ENCODE data around the gene TMPRSS3.
"Not testable (repeated sequence)": the region's sequence is repeated elsewhere in the genome, so short reads cannot be mapped to it uniquely, and the experiment has no call there.

Gene TMPRSS3

DNA sequence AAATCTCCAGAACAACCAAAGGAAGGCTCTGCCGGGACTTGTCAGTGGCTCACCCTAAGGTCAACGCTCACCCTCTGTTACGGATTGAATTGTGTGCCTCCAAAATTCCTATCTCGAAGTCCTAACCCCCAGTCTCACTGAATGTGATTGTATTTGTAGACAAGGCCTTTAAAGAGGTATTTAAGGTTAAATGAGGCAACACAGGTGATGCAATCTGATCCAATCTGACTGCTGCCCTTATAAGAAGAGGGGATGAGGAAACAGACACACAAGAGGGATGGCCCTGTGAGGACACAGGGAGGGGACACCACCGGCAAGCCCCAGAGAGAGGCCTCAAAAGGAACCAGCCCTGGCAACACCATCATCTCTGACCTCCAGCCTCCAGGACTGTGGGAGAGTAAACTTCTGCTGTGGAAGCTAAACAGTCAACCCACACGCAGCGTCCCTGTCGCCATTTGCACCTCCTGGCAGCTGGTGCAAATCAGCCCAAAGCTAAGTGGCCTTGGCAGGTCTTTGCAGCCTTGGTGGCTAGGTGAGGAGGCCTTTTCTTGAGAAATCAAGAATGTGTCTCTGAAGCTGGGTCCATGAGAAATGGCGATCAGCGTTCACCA, 32.1 kb upstream of the TMPRSS3 start:
- DNase-seq (ENCODE audit: low spot score) = no peak

DNA sequence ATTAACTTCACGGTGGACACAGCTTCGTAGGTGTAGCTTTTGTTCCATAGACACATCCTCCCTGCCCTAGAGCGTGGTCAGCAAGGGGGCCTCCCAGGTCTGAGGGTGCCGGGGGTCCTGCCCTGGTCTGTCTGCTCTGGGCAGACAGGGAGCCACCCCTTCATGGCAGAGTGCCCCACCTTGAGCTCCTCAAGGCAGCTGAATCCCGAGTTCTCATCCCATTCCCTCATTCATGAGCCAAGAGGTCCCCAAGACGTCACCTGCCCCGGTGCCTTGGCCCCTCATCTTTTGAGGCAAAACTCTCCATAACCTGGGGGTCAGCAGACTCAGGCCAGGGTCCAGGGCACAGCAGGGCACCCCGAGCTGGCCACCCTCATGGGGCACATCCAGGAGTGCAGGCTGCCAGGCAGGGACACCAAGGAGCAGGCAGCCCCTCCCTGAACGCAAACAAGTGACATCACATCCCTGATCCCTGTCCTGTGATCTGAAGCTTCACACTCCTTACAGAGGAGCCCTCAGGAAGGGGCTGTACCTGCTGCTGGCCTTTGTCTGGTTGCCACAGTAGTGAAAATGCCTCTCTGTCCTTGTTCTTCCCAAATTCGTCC, 31.1 kb upstream of the TMPRSS3 start:
- DNase-seq (ENCODE audit: low spot score) = no peak

GRCh38 chr21:42426424-42426823, 30.6 kb upstream of the TMPRSS3 start:
- DNase-seq (ENCODE audit: low spot score) = no peak

GRCh38 chr21:42425591-42425990, 29.7 kb upstream of the TMPRSS3 start:
- no peak for DNase-seq (ENCODE audit: low spot score)

- no peak for DNase-seq (ENCODE audit: low spot score)
Observed at GRCh38 chr21:42424914-42425541, 29.2 kb upstream of the TMPRSS3 start.

DNA sequence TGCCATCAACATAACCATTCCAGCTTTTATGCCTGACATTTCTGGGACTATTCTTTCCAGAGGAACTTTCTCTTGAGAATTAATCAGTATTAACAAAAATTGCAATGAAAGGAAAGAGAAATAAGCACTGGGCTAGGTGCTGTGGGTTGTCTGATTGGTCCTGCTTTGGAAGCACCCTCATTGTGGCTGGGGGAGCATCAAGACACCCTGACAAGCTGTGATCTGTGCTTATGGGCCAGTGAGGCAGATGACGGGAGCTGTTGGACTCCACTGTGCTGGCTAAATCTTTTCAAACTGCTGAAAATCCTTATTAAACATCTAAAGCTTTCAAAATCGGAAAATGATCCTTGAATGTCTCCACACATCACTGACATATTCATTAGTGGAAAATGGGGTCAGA, 27.8 kb upstream of the TMPRSS3 start:
- DNase-seq (ENCODE audit: low spot score) = no peak

DNA sequence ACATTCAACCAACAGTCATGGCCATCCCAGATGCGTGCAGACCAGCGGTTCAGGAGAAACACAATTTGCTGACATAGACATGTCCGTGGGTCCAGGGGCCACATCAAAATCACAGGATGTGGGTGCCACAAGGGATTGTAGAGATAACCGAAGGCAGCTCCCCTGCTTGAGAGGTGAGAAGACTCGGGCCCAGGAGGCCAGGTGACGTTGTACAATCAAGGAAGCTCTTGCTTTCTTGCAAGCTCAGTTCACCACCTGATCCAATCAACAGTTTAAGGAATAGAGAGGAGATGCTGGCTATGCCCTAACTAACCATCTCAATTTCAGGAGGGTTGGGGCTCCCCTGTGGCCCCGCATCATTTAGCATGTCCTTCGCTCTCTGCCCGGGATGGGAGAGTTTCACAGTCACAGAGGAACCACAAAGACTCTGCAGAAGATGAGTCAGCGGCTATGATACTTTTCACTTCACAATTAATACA, 27.4 kb upstream of the TMPRSS3 start:
- DNase-seq (ENCODE audit: low spot score) = no peak

GRCh38 chr21:42421018-42421793, 25.4 kb upstream of the TMPRSS3 start:
- DNase-seq (ENCODE audit: low spot score) = no peak

DNA sequence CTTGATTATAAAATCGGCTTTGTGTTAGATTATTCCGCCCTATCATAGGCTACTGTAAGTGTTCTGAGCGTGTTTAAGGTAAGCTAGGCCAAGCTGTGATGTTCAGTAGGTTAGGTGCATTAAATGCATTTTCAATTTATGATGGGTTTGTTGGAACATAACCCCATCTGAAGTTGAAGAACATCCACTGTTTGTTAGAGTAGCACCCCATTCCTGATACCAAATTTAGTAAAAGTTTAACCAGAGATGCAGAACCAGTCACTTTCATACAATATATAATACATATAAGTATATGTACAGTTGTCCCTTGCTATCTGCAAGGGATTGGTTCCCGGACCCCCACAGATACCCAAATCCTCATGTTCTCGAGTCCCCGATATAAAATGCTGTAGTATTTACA, 24.0 kb upstream of the TMPRSS3 start:
- no peak for DNase-seq (ENCODE audit: low spot score)

GRCh38 chr21:42418886-42419285, 23.0 kb upstream of the TMPRSS3 start:
- DNase-seq (ENCODE audit: low spot score) = no peak

DNA sequence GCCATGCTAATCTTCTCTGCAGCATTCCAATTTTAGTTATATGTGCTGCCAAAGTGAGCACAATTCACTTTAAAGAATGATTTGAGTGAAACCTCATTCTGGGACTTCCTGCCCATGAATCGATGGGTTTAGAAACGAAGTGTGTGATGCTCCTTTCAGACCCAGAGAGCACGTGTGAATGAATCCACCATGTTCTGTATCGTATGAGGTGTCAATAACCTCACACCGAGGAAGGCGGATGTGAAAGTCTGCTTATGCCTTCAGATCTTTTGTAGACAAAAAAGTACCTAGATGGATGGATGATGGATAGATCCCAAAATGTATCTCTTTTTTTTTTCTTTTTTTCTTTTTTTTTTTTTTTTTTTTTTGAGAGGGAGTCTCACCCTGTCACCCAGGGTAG, 21.7 kb upstream of the TMPRSS3 start:
- no peak for DNase-seq (ENCODE audit: low spot score)

DNA sequence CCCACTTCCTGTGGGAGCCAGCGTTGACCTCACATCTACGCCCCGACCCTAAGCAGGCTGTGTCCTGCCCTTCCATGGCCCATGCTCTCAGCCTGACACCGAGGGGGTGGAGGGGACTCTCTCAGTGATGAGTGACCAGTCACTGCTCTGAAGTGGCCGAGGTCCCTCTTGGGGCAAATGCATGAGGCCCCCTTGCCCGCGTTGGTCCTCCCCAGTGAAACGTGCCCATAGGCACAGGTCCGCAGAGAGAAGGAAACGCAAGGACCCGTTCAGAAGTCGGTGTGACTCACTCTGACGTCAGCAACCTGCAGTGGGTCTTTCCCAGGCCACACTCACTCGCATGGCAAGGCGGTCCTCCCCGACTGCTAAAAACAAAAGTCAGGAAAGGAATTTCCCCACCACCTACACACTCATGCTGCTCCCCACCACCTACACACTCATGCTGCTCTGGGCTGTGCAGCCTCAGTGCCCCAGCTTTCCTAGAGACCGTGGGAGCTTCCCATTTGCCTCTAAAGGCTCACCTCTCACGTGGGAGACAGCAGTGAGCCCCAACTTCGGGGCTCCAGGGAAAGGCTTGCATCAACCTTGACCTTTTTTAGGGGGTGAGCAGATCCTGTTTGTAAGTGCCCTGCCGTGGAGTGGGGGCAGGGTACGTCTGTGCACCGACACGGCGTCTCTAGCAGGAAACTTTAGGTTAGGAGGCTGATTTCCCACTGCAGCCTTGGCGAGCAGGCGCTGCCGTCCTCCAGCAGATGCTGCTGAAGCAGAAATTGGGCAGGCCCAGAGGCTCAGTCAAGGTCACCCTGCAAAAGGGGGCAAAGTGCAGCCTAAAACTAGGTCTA, 19.3 kb upstream of the TMPRSS3 start:
- DNase-seq (ENCODE audit: low spot score) = no peak

DNA sequence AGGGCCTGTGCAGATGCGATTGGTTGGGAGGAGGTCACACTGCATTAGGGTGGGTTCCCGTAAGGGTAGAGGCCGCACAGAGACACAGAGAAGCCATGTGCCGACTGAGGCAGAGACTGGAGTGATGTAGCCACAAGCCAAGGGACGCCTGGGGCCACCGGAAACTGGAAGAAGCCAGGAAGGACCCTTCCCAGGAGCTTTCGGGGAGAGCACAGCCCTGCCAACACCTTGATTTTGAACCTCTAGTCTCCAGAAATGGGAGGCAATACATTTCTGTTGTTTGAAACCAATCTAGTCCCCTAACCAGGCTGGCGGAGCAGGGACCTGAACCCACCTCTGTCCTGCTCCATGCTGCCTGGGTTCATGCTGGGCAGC, 18.7 kb upstream of the TMPRSS3 start:
- no peak for DNase-seq (ENCODE audit: low spot score)

DNA sequence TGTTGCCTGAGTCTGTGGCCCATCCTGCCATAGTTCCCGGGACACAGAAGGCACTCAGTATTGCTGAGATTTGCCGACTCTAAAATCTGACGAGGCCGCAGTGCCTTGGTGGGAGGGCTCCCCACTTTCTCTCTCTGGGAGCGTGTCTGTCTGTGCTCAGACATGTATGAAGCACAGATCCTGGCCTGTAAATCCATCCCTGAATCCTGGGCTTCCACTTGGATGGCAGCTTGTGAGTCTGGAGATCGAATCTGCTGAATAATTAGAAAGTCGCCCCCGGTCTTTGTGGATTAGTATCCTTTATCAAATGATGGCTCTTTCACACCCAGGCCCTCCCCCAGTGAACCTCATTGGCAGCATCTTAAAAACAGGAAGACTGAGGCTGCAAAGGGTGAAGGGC, 18.2 kb upstream of the TMPRSS3 start:
- DNase-seq (ENCODE audit: low spot score) = no peak

GRCh38 chr21:42413500-42413899, 17.6 kb upstream of the TMPRSS3 start:
- DNase-seq (ENCODE audit: low spot score) = no peak

DNA sequence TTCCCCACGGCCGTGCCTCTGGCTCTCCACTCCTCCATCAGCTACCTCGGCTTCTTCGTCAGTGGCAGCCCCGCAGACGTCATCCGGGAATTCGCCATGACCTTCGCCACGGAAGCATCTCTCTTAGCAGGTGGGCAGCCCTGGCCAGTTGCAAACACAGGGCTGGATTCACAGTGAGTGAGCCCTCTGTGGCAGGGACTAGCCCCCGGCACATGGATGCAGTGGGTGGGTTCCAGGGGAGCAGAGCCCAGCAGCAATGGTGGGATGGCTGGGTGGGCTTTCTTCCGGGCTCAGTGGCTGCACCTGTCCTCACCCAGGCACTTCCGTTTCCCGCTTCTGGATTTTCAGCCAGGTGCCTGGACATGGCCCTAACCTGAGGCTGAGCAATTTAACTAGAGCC, 17.2 kb upstream of the TMPRSS3 start:
- DNase-seq (ENCODE audit: low spot score) = no peak

DNA sequence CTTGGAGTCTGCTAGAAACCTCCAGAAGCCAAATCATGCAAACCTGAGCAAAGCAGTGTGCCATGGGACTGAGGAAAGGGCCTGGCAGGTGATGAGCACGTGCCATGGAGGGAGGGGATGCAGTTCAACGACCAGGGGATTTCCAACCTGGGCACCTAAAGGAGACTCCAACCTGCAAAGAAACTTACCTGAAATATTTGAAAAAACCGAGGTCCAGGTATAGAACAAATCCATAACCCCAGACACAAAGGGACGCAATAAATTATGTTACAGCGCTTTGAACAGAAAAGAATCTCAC, 16.7 kb upstream of the TMPRSS3 start:
- DNase-seq (ENCODE audit: low spot score) = no peak

DNA sequence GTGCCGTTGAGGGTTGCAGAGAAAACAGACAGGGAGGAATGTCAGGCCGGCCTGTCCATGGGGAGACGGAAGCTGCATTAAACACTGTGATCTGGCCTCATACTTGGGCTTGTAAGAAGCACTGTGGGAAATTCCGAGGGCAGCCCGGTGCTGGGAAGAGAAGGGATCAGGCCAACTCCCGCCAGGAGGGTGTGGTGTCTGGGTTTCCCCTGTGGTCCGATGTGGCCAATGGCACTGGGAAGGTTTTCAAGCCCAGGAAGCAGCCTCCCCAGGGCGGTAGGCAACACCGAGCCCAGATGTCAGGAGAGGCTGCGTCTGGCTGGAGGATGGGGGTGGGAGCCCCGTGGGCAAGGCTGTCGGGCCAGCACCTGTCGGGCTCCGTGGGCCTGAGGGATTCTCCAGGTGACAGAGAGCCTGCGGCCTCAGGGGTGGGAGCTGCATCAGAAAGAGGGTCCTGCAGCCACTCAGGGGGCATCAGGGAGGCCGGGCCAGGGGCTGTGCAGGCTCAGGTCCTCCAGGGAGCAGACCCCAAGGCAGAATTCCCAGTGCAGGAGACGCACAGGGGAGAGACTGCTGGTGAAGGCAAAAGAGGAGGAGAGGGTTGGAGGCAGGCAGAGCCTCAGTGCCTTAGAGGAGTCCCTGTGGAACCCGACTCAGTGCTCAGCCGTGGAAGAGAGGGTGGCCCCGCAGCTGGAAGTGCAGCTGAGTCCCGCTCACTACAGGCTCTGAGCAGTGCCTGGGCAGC, 16.2 kb upstream of the TMPRSS3 start:
- no peak for DNase-seq (ENCODE audit: low spot score)

DNA sequence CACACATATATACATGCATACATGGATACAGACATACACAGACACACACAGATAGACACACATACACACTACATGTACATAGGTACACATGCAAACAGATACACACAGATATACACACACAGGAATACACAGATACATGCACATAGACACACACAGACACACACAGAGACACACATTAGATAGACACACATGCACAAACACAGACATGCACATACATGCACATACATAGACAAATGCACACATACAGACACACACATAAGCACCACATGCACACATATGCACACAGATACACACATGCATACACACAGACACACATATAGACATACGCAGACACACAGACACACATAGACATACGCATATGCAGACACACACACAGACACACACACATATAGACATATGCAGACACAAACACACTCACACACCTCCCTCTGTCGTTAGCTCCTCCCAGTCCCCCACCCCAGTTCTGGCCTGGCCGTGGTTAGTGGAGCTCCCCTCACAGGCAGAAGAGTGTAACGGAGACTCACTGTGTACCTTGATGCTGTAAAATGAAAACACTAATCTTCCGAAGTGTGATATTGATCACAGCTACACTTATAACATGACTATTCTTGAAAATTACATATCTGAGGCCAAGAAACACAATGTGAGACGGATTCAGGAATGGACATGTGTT, 15.5 kb upstream of the TMPRSS3 start:
- DNase-seq (ENCODE audit: low spot score) = no peak

- no peak for DNase-seq (ENCODE audit: low spot score)
Observed at GRCh38 chr21:42409366-42409765, 13.5 kb upstream of the TMPRSS3 start.

DNA sequence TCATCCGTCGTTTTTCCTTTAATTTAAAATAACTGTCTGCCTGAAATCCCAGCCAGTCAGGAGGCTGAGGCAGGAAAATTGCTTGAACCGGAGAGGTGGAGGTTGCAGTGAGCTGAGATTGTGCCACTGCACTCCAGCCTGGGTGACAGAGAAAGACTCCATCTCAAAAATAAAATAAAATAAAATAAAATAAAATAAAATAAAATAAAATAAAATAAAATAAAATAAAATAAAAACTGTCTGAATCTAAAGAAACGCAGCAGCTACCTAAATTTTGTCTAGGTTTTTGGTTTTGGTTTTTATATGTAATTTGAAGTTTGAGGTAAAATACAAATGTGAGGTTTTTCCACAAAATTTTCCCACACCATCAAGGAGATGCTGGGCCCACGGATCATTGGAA, 12.9 kb upstream of the TMPRSS3 start:
- DNase-seq (ENCODE audit: low spot score) = not testable (repeated sequence)

All from AG20443 (cell line).